HL-60/S4 (cell line): ENCODE results near the gene CADPS.
"Not testable (repeated sequence)": the region's sequence is repeated elsewhere in the genome, so short reads cannot be mapped to it uniquely, and the experiment has no call there.

Source experiments
- in situ Hi-C: fragments of 300-500 bp; cut with MboI; formaldehyde crosslinking; loops from 2 replicates; pipeline ENCODE4 v1.14.3; 2022; ENCODE audit warnings: low sequenced_read_pairs

Gene CADPS

DNA sequence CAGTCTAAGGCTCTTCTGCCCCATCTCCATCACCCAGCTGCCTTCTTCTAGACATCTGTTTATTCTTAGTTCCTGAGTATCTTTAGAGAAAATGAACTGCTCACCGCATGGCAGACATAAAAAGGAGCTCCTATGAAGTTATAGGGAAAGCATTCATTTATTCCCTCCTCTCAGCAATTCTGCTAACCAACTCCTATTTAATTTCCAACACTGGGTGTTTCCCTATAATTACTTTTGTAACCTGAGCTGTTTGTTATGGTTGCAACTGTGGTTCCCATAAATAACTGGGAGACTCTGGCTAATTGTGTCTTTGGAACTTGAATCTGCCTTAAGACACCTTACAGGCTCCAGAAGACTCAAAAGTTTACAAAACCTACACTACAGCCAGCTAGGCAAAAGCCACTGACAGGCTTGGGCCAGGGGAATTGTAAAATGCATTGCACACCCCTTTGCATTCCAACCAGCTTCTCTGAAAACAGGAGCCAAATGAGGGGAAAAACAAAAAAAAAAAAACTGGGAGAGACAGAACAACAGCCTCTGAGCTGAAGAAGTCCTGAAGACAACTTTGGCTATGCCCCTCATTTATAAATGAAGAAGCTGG is 270.4 kb downstream of the CADPS start:
- in situ Hi-C loops, result no loop called here

DNA sequence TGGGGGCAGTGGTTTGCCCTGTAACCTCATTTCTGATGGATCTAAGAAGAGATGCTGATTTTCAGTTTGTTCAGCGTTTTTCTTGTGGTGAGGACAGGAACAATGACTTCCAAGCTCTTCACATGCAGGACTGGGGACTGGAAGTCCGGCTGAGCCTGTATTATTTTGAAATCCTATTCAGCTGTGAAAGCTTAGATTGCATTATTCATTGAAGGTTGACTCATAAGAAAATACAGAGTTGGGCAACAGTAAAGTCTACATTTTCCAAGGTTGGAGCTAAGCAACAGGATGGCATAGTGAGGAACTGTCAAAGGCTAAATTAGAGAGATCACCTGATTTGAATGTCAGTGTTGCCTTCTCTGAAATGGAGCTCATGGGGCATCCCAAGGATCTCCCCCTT is 270.9 kb downstream of the CADPS start:
- in situ Hi-C loops, result no loop called here

DNA sequence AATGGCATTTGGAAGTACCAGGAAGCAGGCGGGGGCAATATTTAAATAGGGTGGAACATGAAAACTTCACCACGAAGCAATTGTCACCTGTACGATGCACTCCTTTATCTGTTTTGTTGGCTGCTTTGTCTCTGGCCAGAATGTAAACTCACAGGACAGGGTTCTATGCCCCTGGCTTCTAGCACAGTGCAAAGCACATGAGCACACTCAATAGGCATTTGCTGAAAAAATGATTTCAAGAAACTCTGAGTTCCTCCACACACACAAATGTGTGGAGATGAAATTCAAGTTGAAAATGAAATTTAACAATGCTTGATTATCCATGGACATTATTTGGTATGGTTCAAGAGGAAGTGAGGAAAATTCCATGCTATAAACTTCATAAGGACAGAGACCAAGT is 272.2 kb downstream of the CADPS start:
- in situ Hi-C loops, result no loop called here

DNA sequence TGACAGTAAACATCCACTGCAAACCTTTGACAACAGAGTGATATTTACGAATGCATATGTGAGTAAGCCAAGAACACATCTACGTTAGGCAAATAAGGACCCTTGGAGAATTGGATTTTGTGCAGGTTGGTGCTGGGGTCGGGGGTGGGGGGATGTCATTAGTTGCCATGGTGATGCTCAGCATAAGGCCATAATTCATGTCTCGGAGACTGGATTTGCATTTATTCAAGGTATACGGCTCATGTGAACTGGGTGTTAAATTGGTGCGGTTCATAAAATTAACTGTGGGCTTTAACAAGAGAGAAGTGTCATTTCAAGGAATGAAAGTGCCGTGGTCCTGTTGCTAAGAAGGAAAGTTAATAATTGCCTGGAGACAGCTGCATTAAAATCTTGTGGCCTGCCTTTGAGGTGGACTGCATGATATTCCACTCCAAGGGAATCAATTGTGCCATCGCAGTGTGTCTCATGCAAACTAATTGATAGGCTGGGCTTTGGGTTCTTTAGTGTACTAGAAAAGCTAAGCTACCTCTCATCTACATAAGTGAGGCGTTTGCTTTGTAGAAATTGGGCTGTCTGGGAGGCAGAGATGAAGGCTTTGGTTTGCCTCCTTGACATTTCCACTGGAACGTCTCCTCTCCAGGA is 273.0 kb downstream of the CADPS start:
- in situ Hi-C loops, result no loop called here

- in situ Hi-C loops, result no loop called here
Measured at GRCh38 chr3:62601238-62602070, 273.8 kb downstream of the CADPS start.

GRCh38 chr3:62600033-62600432 is 275.2 kb downstream of the CADPS start:
- in situ Hi-C loops, result no loop called here

DNA sequence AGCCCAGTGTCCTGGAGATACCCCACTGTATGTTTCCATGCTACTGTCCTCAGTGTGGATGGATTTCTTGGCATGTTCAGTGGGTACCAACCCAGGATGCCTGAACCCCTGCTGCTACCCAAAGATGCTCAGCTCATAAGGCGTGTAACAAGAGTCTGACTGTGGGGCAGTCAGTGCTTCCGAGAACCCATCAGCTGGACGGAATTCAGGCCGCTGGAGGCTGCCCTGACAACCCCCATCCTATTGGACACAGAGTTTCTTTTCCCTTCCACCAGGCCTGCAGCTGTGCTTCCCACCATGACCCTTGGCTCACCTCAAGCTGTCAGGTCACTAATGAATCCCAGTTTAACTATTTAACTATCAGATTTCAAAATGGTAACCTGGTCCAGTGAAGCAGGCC is 277.7 kb downstream of the CADPS start:
- in situ Hi-C loops, result no loop called here

DNA sequence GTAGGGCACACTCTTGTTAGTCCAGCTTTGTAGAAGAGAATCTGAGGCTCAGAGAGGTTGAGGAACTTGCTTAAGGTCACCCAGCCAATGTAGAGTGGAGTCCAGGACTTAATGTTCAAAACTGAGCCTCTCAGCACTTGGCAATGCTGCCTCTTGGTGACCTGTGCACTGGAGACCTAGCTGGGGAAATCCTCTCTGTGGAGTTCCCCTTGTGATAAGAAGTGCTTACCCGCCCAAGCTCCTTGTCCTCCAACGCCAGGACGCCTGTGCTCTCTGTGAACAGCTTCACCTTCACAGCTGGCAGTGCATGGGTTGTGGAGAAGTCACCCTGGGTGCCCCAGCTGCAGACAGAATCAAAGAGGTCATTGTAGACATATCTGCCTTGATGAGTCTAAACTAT is 282.8 kb downstream of the CADPS start:
- in situ Hi-C loops, result no loop called here

DNA sequence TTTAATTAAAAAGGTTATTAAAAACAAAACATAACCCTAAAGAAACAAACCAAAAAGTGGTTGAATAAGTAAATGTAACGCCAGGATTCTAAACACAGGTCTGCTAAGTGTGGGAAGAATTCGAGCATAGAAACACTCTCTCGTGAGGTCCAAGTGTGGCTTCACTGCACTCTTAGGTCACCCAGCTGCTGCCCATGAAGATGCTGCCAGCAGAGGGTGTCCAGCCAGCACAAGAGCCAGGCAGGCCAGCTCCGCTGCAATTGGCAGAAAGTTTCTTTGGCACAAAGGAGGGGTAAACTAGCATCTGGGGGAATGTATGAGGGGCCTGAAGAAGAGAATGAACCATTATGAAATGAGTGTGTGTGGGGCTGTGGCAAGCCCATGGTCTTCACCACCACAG is 286.1 kb downstream of the CADPS start:
- in situ Hi-C loops, result no loop called here

DNA sequence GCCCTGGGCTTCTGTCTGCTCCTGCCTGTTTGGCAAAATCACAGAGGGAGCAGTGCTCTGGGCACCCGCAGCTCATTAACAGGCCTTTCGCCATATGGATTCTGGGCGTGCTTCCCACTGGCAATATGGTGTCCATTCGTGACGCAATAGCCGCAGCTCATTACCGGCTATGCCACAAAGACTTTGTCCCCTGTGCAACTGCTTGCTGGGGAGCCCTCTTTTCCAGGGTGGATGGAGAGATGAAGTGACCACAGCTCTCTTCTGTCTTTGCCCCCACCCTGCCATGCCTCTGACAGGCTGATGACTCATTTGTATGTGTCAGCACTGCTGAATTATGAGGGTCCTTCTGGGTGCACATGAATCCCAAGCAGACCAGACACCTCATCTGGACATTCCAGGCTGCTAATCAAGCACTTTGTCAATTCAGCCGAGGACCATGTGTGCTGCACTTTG is 287.6 kb downstream of the CADPS start:
- in situ Hi-C loops, result no loop called here

DNA sequence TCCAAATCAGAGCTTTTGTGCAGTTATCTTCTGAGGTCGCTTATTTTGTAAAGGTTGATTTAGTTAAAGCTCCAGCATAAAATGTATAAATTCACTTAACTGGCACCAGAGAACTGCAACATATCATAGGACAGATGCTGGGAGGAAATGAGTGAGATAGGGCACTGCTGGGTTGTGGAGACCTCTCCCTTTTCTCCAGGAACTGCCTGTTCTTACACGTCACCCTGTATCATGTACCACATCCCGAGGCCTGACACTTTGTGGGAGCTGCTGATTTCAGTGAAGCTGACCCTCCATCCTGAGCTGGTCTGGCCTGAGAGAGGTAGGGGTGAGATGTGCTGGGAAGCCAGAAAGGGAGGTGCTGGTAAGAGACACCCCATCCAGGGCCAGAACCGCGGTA is 288.0 kb downstream of the CADPS start:
- in situ Hi-C loops, result no loop called here

- in situ Hi-C loops, result no loop called here
Measured at GRCh38 chr3:62586356-62586755, 288.9 kb downstream of the CADPS start.

DNA sequence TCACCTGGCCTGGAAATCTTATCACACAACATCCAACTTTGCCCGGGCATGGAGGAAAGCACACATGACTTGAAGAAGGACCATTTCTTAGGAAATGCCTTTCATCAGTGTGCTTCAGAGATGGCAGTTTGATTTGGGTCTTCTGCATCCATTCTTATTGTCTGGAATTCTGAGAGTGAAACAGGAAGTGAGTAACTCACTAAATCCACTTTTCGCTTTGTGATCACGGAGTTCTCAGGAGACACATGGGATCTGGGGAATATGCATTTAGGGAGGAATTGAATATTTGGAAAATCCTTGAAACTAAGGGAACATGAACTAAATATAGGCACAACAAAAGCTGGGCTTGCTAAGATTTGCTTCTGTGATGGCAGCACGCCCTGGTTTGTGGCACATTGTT is 289.4 kb downstream of the CADPS start:
- in situ Hi-C loops, result no loop called here

- in situ Hi-C loops, result no loop called here
Measured at GRCh38 chr3:62584636-62585035, 290.6 kb downstream of the CADPS start.

DNA sequence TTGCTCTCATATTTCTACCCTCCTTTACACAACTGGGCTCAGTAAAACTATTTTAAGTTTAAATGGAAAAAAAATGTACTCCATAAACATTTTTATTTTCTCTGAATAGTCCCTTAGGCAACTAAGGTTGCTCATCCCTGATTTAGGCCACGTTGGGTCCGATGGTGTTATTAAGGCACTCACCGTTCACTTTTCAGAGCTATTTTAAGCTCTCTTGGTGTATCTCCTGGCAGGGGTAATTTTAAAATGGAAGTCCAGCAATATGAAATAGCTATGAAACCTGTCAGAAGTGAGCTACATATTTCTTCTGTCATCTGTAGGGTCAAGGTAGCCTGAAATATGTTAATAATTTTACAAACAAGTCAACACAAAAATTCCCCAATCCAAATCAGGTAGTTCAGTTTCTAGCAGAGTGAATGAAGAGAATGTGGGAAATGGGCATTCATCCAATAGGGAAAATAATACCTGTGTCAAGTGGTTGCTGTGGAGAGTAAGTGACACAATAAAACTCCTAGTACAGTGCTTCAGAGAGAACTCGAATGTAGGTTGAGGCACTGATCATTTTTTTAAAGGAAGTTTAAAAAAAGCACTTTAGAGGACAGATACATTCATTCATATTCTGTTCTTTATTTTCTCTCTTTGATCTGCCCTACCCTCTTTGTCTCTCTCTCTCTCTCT is 292.6 kb downstream of the CADPS start:
- in situ Hi-C loops, result no loop called here

GRCh38 chr3:62580485-62580884 is 294.7 kb downstream of the CADPS start:
- in situ Hi-C loops, result not testable (repeated sequence)

GRCh38 chr3:62577153-62577552 is 298.1 kb downstream of the CADPS start:
- in situ Hi-C loops, result no loop called here

DNA sequence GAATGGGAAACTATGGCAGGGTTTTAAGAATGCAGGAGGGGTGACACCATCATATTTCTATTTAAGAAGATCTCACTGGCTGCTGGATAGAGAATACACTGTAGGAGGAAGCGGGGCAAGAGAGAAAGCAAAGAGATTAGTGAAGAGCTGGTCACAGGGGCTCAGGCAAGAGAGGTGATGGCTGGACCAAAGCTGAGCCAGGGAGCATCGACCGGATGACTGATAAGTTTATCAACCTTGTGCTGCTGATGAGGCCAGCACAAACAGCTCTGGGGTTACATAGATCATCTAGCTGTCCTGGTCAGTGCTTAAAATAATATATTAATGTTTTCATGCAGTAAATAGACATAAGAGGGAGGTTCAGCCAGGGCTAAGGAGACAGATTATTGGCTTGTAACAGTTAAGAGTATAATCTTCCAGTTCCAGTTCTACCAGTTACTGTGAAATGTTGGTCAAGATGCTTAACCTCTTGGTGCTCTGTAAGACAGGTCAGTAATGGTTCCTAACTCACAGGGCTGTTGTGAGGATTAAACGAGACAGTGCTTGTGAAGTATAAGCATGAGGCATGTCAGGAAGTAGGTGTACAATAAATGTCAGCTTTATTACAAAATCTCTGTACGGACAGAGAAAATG is 300.8 kb downstream of the CADPS start:
- in situ Hi-C loops, result no loop called here

DNA sequence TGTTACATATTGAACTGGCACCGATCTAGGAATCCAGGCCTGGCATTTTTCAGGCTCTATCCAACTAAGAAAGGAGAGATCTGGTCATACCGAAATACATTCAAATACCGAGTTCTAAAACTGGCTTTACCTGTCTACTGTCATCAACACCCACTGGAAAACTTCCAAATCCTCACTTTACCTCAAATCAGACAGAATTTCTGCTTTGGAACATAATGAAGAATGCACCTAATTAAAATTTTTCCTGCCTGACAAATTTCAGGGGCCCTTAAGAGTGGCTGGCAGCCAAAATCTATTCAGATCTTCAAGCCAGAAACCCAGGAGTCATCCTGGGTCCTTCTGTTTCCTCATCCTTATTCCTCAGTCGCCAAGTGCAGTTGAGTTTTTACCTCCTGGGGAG is 303.3 kb downstream of the CADPS start:
- in situ Hi-C loops, result no loop called here

DNA sequence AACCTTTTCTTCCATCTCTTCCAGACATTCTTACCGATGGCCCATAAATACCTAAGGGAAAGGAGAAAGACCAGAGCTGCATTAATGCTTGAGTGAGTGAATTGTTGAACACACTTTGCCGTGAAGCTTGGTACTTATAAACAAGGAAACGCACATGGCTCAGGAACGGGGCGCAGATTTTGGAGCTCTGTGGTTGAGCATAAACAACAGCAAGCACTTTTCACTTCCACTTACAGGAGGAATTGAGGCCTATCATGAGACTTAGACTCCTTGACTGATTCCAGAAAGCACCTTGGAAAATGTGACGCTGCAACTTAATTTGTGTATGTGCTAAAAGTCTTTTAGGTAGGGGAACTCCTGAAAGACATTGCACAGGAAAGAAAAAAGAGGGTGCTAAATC is 304.3 kb downstream of the CADPS start:
- in situ Hi-C loops, result no loop called here

DNA sequence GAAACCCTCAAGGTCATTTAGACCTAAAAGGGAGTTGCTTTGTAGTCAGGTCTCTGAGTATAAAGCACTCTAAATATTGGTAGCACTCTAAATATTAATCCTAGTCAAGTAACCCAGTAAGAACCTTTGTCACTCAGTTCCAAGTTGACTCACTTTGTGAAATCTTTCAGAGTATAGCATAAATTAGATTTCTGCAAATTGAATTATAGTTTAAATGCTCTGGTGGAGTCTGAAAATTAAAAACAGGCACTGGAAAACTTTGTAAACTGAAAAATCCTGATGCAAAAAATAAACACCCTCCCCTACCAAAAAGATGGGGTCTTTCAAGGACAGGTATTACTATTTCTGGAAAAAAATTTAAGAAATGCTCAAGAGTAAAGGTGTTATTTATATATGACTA is 305.6 kb downstream of the CADPS start:
- in situ Hi-C loops, result no loop called here
